AG09309 (cell line): Measurements from ENCODE around the gene UBE2E2.

Source experiments
- DNase-seq: peaks from one replicate; pipeline ENCODE4 v3.0.0-alpha.2; 2010; ENCODE audit warnings: low read depth
- H3K4me3 ChIP-seq: 2 replicates; pipeline ENCODE4 v1.5.1; 2011; ENCODE audit warnings: mild to moderate bottlenecking, low read depth, low read length, moderate library complexity; ENCODE audit not compliant: control insufficient read depth
- CTCF ChIP-seq: IDR thresholded peaks from 2 replicates; pipeline ENCODE4 v1.5.1; 2011; ENCODE audit warnings: mild to moderate bottlenecking, low read depth, low read length, inconsistent platforms; ENCODE audit not compliant: insufficient read depth, control insufficient read depth; ENCODE audit errors: missing control alignments

Gene UBE2E2

DNA sequence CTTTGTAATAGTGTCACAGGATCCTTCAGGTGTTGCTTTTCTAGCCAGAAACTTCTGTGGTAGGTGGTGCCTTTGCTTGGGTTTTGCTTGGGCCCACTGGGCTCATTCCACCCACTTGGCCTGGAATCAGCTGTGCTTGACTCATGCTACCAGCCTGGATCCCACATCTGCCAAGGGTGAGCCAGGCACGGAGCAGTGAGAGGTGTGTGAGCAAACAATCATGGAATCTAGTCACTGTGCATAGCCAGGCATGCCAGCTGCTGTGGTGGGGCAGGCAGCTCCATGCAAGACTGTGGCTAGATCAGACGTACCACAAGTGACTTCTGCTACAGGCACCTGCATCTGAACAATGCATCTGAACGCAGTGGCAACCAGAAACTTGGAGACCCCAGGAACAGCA, 275.9 kb downstream of the UBE2E2 start:
- no peak overlapping the region for H3K4me3 ChIP-seq
- TF ChIP-seq CTCF, result no peak
- no peak for DNase-seq

GRCh38 chr3:23479615-23480328, 276.6 kb downstream of the UBE2E2 start:
- no peak for TF ChIP-seq CTCF
- H3K4me3 ChIP-seq, result no peak overlapping the region
- DNase-seq, result no peak

- TF ChIP-seq CTCF, result no peak
- no peak for DNase-seq
Measured at GRCh38 chr3:23480329-23480714, 277.2 kb downstream of the UBE2E2 start.

GRCh38 chr3:23481011-23481615, 278.0 kb downstream of the UBE2E2 start:
- no peak for DNase-seq
- H3K4me3 ChIP-seq, result no peak overlapping the region
- no peak for TF ChIP-seq CTCF

More at GRCh38 chr3:23480329-23480714, 277.2 kb downstream of the UBE2E2 start:
- no peak overlapping the region for H3K4me3 ChIP-seq

DNA sequence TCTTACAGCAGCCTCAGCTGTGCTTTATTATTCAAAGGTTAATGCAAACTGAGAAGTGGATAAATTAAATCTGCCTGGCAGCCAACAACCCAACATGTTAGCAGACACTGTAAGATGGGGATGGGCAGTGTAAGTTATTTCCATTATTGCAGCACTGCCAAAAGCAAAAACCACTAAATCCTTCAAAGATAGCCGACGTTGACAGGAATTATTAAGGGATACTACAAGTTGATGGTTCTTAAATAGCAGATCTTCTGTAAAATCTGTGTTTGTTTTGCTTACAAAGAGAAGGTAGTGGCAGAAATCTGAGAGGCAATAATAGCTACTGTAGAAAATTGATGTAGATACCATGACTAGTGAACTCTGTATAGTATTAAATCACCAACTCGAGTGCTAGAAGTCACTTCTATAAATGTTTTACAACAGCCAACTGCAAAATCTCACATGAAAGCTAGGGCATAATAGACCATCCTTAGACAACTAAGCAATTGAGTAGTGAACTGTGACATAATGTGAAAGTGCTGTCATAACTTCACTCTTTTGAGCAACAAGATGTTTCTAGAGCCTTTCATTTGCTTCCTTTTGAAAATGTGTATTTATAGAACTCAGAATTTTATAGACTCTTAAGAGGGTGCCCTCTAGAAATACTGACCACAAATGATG, 278.6 kb downstream of the UBE2E2 start:
- no peak for DNase-seq
- no peak for TF ChIP-seq CTCF
- H3K4me3 ChIP-seq, result no peak overlapping the region

GRCh38 chr3:23484386-23484785, 281.3 kb downstream of the UBE2E2 start:
- TF ChIP-seq CTCF, result no peak
- no peak overlapping the region for H3K4me3 ChIP-seq
- no peak for DNase-seq
